Astrocyte of the hippocampus (primary cell): ENCODE measurements around the gene RRP15.

Source experiments
- DNase-seq: peaks from one replicate; pipeline ENCODE4 v3.0.0; 2011; ENCODE audit warnings: low read depth, low spot score

RRP15 gene, protein sequence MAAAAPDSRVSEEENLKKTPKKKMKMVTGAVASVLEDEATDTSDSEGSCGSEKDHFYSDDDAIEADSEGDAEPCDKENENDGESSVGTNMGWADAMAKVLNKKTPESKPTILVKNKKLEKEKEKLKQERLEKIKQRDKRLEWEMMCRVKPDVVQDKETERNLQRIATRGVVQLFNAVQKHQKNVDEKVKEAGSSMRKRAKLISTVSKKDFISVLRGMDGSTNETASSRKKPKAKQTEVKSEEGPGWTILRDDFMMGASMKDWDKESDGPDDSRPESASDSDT

DNA sequence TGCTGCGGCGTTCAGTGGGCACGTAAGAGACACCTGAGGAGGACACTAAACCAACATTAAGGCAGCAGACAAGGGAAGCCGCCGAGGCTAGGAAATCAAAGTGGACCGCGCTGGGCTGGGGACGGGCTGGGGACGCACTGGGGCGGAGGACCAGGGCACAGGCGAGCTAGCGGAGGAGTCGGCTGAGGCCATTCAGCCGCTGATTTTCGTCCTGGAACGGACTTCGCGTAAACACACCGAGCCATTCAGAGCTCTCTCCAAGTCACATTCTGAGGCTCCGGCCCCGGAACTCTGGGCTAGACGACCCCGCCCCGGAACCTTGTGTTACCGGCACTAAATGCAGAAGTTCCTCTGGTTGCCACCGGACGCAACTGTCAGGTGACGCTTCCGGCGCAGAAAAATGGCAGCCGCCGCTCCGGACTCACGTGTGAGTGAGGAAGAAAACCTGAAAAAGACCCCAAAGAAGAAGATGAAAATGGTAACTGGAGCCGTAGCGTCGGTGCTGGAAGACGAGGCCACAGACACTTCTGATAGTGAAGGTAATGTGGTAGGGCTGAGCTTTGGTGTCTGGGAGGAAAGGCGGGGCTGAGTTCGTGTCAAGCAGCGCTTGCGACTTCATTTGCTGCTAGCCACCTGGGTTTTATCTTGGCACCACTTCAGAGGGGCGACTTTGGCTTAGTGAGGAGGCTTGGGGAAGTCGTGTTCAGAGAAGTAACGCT is at the start of gene RRP15:
TSS of gene RRP15 (plus strand) at position 377 of the 719 bp plus-strand sequence. CDS start at position 401, 24 bp downstream.
- DNase-seq: peak; percentile 95

DNA sequence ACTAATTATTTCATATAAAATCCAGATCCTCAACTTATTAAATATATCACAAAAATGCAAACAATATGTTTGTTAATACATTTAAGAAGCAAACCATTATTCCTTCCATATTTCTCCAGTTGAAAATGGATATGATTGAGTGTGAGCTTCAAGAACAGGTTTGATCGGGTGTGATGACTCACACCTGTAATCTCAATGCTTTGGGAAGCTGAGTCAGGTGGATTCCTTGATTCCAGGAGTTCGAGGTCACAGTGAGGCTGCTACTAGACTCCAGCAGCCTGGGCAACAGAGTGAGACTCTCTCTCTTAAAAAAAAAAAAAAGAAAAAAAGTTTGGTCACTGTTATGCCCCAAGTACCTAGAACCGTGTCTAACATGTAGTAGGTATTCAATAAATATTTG is 42.9 kb upstream of the RRP15 start:
- peak; percentile 6 for DNase-seq

DNA sequence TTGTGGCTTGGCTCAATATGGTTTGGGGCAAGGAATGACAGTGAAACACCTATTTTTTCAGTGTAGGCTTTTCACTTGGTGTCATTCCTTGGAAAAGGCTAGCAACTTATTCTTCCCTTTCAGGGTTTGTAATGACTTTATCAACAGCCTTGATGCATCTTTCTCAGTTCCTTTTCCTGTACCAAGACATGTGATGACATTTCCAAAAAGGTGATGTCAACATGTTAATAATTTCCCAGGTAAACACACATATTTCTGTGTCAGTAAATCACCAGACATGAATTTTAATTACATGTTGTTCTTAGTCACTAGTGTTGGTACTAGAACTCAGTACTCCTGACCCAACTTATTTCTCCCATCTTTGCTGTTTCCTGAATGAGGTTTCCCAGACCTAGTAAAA is 37.8 kb upstream of the RRP15 start:
- no peak for DNase-seq

DNA sequence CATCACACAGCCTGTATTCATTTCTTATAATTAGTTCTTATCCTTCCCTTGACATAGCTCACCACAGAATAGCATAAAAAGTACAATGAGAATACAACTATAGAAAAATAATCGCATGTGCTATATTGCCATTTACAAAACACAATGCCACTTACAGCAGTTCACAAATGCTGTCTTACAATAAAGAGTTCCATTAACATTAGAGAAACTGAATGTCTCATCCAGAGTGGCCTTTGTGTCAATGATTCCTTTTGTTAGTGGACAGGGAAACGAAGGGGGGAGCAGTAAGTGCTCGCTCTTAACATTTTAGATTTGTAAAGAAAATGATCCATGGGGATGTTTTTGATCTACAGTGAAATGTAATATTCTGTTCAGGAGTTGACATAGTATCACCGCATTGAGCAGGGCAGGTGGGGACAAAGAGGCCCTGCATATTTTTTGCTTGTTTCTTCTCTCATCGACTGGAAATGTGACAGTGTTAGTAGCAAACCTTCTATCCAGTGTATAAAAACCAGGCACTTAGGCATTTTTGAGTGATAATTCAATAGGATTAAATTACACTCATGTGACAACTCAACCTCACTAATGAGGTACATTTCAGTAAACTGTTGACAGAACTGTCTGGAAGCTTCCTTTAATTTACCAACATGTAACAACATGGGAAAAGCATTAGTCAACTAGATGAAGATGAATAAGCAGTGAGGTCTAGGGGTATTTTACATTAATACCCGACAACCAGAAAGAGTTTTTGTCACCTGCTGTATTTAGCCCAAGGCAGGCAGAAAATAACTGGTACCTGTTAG is 35.6 kb upstream of the RRP15 start:
- no peak for DNase-seq

DNA sequence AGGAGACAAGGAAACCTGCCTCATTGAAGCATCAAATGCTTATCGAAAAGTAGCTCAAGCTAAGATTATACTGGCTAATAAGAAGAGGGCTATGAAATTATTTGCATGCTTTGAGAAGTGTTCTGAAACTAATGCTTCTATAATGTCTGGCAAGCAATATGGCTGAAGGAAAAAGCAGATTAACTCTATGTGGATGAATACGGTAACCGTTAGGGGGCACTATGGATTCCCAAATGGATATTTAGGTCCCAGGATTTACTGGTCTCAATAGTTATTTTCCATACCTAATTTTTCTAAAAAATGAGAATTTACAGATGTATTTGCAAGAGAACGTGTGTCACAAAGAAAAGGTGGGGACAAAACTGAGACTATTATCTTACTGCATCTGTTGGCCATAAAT is 34.6 kb upstream of the RRP15 start:
- no peak for DNase-seq

DNA sequence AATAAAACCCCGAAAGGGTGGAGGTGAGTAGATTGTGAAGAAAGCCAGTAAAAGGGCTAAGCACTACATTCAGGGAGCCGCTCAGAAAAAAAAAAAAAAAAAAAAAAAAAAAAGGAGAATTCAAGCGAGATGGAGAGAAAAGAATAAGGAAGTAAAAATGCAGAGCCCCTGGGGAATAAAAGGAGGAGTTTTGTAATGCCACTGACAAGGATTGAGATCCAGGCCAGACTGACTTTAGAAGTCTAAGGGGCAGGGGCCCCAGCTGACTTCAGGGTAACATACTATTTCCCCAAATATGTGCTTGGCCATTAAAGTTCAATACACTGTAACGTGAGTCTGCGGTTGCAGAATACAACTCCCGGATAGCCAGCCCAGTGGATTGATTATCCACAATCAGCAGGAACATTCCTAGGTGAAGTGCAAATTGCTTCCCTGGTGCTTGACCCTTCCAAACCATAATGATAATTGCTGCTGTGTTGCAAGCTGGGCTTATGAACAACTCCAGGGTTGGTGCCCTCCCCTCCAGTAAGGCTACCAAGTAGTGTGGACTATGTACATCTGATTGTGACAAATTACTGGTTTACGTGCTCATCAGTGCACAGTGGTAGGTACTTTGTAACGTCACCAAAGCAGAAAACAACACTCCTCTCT is 30.7 kb upstream of the RRP15 start:
- no peak for DNase-seq

DNA sequence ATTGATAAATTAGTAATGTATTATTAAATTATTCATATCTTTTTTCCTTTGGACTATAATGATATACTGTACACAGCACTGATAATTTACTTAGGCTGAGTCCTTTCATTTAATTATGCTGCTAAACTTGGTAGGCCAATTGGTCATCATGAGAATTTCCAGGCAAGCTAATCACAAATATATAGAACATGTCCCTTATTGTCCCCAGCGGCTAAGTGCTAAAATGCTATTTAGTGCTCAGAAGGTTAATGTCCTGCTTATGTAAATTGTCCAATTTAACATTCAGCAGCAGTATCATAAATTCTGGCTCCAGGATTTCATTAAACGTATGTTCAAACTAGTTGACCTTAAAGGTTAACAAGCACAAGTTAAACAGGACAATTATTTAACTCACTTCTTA is 30.0 kb upstream of the RRP15 start:
- DNase-seq: no peak

DNA sequence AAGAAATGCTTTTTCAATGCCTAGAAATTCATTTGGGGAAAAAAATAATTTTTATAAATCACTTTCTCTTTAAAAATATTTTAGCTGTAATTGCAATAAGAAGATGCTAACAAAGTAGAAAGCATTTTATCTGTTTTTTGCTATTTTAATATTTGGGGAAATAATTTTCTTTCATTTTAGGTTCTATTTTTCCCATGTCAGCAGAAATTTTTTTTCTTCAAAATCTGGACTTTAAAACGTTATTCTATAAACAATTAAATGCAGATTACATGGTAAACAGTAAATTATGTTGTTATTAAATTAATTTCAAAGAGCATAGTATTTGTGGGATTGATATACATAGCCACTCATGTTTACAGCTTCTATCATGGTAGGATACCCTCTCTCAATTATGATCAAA is 27.7 kb upstream of the RRP15 start:
- DNase-seq: no peak

DNA sequence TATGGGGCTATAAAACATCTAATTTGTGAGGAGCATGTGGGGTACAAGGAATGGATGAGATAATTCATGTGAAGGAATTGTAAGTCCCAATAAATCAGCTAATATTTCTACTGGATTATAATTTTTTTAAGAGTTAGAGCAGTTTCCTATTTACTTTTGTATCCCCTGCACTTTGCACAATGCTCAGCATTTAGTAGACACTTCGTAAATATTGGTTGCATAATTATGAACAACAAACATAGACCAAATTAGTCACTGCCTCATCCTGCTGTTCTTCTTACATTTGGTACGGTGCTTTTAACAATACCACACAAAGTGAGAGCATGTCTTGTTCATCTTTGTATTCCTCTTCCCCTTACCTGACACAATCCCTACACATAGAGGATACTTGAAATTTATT is 27.1 kb upstream of the RRP15 start:
- no peak for DNase-seq

DNA sequence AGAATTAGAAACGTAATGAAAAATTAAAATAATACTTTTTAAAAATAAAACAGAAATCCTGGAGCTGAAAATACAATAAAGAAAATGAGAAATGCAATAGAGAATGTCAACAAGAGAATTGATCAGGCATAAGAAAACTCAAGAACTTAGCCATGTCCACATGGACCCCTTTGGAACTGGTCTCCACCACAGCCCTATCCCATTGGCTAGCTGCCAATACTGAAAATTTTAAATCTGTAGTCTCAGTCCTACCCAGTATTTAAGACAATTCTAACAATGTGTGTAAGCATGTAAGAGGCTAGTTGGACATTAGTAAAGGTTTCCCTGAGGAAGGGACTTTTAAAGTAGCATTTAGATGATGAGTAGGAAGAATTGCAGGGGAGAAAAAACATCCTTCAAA is 25.8 kb upstream of the RRP15 start:
- DNase-seq: no peak

DNA sequence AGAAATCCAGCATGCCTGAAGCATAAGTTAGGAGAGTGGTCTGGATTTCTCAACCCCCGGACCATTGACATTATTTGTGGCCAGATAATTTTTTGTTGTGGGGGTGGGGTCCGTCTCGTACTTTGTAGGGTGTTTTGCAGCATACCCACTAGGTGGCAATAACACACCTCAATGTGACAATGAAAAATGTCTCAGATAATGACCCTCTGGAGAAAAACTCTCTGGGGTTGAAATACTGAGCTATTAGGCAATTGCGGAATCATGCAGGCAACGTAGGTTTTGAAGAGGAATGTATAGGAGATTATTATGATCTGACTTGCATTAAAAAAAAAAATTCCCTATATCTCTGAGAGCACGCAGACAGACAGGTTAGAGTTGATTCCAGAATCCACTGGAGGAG is 25.3 kb upstream of the RRP15 start:
- no peak for DNase-seq

DNA sequence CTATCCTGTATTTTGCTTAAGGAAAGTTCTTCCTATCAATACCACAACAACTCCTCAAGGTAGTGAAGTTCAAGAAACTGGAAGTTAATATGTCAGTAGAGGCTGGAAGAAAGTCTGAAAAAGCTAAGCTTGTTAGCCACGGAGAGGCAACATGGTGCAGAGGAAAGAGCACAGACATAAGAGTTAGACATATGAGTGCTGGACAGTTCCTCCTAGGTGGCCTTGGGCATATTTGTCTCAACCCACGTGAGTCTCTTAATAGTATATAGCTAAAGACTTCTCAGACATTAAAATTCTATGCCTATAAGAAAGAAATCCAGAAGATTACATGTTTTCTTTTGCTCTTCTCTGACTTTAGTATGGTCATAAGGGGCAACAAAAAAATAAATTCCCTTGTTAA is 22.8 kb upstream of the RRP15 start:
- no peak for DNase-seq

DNA sequence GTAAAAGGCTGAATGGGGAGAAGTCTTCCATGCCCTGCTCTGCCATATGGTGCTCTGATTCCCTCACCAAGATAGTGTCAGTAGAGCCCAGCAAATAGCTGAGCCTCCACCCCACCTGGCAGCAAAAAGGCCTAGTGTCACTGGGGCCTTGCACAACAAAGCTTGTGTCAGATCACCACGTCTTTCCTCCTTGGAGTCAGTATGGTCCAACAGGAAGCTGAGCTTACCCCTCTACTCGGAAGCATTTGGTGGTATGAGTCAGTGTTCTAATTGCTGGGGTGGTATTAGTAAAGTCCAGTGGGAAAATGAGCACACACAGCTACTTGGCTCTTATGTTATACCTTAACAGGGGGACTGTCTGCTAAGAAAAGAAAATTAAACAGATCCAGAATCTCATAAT is 18.7 kb upstream of the RRP15 start:
- DNase-seq: no peak

DNA sequence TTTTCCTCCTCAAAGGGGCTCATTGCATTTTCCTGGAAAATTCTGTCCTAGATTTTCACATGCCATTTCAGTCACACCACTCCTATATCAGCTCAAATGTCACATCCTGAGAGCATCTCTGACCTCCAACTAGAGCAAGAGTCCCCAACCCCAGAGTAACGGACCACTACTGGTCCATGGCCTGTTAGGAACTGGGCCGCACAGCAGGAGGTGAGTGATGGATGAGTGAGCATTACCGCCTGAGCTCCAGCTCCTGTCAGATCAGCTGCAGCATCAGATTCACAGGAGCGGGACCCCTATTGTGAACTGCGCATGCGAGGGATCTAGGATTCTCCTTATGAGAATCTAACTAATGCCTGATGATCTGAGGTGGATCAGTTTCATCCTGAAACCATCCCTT is 12.7 kb upstream of the RRP15 start:
- no peak for DNase-seq

DNA sequence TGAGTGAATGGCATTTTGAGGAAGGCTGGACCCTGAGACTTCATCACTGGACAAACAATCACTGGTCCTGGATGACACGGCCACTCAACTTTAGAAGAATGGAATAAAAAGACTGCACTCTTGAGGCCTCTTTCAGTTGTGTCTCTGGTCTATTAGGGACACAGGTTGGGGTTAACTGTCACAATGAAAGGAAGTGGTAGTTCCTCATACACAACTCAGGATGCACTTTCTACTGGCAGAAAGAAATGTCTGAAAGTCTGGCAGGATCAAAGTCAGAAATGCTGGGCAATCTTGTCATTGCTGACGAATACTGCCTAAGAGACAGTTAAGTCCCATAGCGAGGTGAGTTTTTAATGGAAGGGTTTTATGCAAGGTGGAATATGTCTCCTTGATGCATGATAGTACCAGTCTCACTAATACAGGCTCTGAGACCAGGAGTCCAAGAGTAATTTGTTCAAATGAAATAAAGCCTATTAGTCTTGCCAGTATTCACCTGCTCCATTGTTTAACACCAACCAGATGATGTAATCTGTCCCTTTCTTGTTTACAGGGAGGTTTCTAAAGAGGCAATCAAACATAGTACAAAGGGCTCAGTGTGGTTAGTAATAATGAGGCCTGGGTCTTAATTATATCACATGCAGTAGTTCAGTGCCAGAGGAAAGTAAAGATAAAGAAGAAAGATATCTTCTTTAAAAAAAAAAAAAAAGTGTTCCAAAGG is 11.2 kb upstream of the RRP15 start:
- DNase-seq: no peak

DNA sequence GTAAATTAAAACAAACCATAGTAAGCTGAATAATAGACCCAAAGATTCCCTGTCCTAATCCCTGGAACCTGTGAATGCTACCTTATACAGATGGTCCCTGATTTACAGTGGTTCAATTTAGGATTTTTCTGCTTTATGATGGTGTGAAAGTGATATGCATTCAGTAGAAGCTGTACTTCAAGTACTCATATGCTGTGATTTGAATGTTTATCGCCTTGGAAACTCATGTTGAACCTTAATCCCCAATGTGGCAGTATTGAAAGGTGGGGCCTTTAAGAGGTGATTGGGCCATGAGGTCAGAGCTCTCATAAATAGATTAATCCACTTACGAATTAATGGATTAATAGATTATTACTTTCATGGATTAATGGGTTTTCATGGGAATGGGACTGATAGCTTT is 10.6 kb upstream of the RRP15 start:
- no peak for DNase-seq

DNA sequence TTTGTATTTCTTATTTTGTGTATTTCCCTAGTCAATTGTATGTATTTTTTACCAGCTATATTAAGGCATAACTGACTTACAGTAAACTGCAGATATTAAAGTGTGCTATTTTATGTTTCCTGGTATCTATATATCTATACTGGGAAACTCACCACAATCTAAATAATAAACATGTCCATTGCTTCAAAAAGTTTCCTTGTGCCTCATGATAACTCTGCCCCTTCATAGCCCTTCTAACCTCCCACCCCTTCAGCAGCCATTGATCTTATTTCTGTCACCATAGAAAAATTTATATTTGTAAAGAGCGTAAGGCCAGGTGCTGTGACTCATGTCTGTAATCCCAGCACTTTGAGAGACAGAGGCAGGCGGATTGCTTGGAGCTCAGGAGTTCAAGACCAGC is 9.3 kb upstream of the RRP15 start:
- no peak for DNase-seq

DNA sequence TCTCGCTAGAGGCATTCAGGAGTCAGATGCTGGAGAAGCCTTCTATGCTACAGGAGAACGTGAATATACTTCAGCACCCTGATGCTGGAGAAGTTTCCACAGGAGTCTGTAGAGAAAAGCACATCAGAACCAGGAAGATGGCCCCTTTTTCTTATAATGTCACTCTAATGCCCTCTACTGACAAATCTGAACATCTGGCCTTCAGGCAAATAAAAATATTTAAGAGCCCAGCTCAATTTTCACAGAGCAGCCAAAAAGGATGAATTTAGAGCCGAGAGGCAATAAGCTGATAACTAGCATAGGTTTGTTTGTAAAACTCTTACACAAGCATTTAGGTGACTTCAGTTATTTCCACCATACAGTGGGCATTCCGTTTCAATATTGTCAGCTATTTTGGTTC is 3.8 kb upstream of the RRP15 start:
- DNase-seq: no peak

DNA sequence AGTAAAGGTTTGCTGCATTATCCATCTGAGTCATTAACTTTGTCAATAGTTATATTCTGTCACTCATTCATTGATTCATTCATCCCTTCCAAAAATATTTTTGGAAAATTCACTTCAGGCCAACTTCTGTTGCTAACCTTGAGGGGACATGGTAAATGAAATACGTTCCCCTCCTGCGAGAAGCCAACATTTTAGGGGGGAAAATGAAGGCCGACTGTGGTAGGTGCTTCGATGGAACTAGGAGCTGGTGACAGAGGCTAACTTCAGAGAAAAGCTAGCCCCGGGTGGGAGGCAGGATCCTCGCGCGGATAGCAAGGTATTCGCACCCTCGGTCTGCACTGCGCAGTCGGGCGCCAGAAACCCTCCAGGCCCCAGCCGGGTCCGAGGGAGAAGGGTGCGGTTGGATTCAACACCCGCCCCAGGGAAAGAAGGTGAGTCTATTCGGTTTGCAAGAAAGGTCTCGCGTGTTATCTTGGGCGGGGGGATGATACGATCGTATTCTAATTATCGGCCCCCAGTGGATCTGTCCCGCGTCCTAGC is 646 bp upstream of the RRP15 start:
- no peak for DNase-seq

DNA sequence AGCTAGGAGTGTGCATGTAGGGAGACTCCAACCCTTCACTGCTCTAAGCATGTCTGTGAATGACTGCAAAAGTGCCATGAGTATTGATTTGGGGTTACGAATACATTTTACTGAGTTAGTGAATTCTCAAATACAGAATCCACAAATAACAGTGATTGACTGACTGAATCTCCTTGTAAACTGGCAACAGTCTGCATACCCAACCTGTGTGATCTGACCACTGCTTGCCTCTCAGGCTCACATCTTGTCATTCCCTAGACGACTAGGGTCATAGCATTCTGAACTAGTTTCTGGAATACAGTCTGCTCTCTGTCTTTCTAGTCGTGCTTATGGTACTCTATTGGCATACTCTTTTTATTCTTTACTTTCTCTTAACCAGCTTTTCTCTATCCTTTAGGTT is 7.4 kb downstream of the RRP15 start:
- DNase-seq: no peak

DNA sequence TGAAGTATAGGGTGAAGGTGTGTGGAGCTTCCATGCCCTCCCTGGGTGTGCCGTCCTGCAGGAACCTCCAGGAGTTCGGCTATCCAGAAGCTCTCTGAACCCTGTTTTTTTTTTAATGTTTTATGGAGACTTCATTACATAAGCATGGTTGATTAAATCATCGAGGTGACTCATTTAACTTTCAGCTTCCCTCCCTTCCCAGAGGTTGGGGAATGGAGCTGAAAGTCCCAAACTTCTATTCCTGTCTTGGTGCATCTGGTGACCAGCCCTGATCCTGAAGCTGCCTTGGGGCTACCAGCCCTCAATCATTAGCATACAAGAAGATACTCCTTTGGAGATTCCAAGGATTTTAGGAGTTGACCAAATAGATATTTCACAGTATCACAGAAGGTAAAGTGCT is 9.5 kb downstream of the RRP15 start:
- no peak for DNase-seq
